A549 (cell line): ENCODE measurements around the gene DIAPH2.

Experiments used
- BCL3 ChIP-seq: fragments of >200 bp; sonication (Bioruptor Twin); formaldehyde crosslinking; IDR thresholded peaks from 3 replicates; pipeline ENCODE4 v1.6.1; 2016
- CHD2 ChIP-seq: fragments of 150-350 bp; IDR thresholded peaks from 2 replicates; pipeline ENCODE4 v1.6.1; 2014; ENCODE audit warnings: low read length; ENCODE audit not compliant: partially characterized antibody
- EP300 ChIP-seq, 2 experiments: fragments of >200 bp; sonication (Bioruptor Twin); formaldehyde crosslinking; IDR thresholded peaks; 2 replicates in 1 of 2; 3 replicates in 1 of 2; pipeline ENCODE4 v1.6.1; 2016 to 2017
- TF ChIP-seq, protein P1 (sequence below): fragments of 450-650 bp; IDR thresholded peaks from 2 replicates; pipeline ENCODE4 v1.6.1; 2014; ENCODE audit warnings: antibody characterized with exemption

- TF ChIP-seq, protein P1, sequence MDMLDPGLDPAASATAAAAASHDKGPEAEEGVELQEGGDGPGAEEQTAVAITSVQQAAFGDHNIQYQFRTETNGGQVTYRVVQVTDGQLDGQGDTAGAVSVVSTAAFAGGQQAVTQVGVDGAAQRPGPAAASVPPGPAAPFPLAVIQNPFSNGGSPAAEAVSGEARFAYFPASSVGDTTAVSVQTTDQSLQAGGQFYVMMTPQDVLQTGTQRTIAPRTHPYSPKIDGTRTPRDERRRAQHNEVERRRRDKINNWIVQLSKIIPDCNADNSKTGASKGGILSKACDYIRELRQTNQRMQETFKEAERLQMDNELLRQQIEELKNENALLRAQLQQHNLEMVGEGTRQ: no peak
- no peak for TF ChIP-seq BCL3
- no peak for TF ChIP-seq EP300 (IDR thresholded peaks at IDR 0.05)
- no peak for TF ChIP-seq CHD2
These were observed 3.1 kb downstream of the DIAPH2 start for GRCh38 chrX:96687776-96688175.
